Pancreas (tissue), 10 donors: ENCODE results near the gene TMEM109. TPM values are rescaled to one million over a fixed set of nuclear protein-coding genes. Genes with fewer than 3 reads are reported as not detected.

ENCODE experiments used
- ATAC-seq, 4 donors: fragments of 200-7000 bp; cut with Tn5 transposase; one replicate each; pipeline versions ENCODE4 v1.8.0 to v1.9.1; 2020; ENCODE audit warnings: mild to moderate bottlenecking in 4 of 4, moderate library complexity in 4 of 4
- DNase-seq, 6 donors: peaks; one replicate each; pipeline ENCODE4 v3.0.0-alpha.2; 2020
- FAIRE-seq: peaks from 2 replicates; lab custom pipeline; 2012; peaks lifted over from hg19 to GRCh38; lab: Jason Lieb, UNC
- H3K27ac ChIP-seq, 4 donors: fragments of 200-600 bp; sonication (generic); 1 replicate in 3 of 4; 2 replicates in 1 of 4; pipeline versions ENCODE4 v1.5.0 to v1.8.0; 2020
- H3K27me3 ChIP-seq, 4 donors: fragments of 200-600 bp; one replicate each; pipeline ENCODE4 v1.8.0; 2021
- H3K36me3 ChIP-seq, 3 donors: fragments of 200-600 bp; sonication (generic) in 1 of 3; one replicate each; pipeline versions ENCODE4 v1.5.0 to v1.8.0; 2020 to 2021
- H3K4me1 ChIP-seq, 3 donors: fragments of 200-600 bp; one replicate each; pipeline ENCODE4 v1.8.0; 2021
- H3K4me3 ChIP-seq, 4 donors: fragments of 200-600 bp; sonication (generic) in 2 of 4; one replicate each; pipeline versions ENCODE4 v1.5.0 to v1.8.0; 2020 to 2021
- H3K9me3 ChIP-seq, 4 donors: fragments of 200-600 bp; one replicate each; pipeline ENCODE4 v1.8.0; 2021
- WGBS, 2 donors: extraction: QIAGEN DNeasy Blood & Tissue Kit; methylation state at CpG; one replicate each; pipeline ENCODE4 v1.1.7; 2013; 5-methylcytosine and 5-hydroxymethylcytosine counted together
- intact Hi-C, 3 donors: fragments of 100-400 bp; cut with DNase I; formaldehyde crosslinking; loops; one replicate each; pipeline versions ENCODE4 v1.11.1 to v1.14.2; 2022
- polyA plus RNA-seq, 2 donors: library from polyadenylated mRNA; stranded (reverse); fragments of 200-250 nt; gene quantifications; one replicate each; pipeline ENCODE4 v1.2.3, GENCODE V29; 2013
- total RNA-seq, 6 donors: library from RNA; stranded (reverse); fragmentation: NEBNext Ultra II Directional in 4 of 6; extraction: Animal tissue kit (Norgen Biotek cat#: 25700) in 4 of 6; gene quantifications; one replicate each; pipeline versions ENCODE4 v1.2.1 to v1.2.4, GENCODE V29; 2021 to 2023
- TF ChIP-seq, protein P1 (sequence below), 4 donors: fragments of 200-600 bp; sonication (generic) in 3 of 4; IDR thresholded peaks; one replicate each; pipeline versions ENCODE4 v1.5.0 to v1.8.0; 2021; ENCODE audit warnings: antibody characterized with exemption in 4 of 4
- donor health status: healthy with polysubstance abuse.
- donor health status: DM: no; HTN: no; CAD: no; lungs with moderate emphysema.
- donor health status: DM: no; HTN: no; CAD: no.
- donor health status: control.
- donor health status: control.
- donor health status: Bipolar disorder and iron deficiency.
- donor health status: DM: yes; HTN: yes; CAD: no.
- donor health status: DM: no; HTN: no; CAD: no.
- donor health status: DM: no; HTN: no; CAD: no.
- donor health status: DM: yes; HTN: yes; CAD: no.

Gene TMEM109
- total and polyA plus RNA-seq, 8 donors: 28.2 to 53.0 (median 40.0) TPM

GRCh38 chr11:60937144-60937527, 23.2 kb downstream of the TMEM109 start:
- WGBS, 2 donors: 77 to 80% methylated on average over 12 of the region's 12 CpGs
- FAIRE-seq (no peak), ATAC-seq (no peak)

DNA sequence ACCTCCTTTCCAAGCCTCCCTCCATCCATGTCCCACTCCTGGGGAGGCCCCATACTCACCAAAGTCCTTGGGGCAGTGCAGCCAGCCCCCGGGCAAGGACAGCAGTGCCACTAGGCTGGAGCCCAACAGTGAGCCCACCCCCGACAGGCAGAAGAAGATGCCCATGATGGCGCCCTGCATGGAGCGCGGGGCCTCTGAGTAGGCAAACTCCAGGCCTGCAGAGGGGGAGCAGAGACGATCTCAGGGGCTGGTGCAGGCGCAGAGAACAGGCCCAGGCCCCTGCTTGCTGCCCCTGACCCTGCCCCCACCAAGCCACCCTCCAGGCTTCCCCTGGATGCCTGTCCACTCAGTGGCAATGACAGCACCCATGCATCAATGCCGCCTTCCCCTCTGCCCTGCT, 23.9 kb downstream of the TMEM109 start:
- H3K27ac ChIP-seq: no peak overlapping the region
- TF ChIP-seq, protein P1, sequence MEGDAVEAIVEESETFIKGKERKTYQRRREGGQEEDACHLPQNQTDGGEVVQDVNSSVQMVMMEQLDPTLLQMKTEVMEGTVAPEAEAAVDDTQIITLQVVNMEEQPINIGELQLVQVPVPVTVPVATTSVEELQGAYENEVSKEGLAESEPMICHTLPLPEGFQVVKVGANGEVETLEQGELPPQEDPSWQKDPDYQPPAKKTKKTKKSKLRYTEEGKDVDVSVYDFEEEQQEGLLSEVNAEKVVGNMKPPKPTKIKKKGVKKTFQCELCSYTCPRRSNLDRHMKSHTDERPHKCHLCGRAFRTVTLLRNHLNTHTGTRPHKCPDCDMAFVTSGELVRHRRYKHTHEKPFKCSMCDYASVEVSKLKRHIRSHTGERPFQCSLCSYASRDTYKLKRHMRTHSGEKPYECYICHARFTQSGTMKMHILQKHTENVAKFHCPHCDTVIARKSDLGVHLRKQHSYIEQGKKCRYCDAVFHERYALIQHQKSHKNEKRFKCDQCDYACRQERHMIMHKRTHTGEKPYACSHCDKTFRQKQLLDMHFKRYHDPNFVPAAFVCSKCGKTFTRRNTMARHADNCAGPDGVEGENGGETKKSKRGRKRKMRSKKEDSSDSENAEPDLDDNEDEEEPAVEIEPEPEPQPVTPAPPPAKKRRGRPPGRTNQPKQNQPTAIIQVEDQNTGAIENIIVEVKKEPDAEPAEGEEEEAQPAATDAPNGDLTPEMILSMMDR (IDR thresholded peaks at IDR 0.05): no peak
- no peaks in the 10 kb centered on the region for H3K27me3 ChIP-seq
- no peaks in the 10 kb centered on the region for H3K9me3 ChIP-seq
- DNase-seq (peak in 1 of 6 donors; percentile 50), ATAC-seq (no peak), FAIRE-seq (no peak)
- H3K4me3 ChIP-seq: no peak overlapping the region
- peaks cover 0 to 3% (median 3%) of the 10 kb centered on the region in 3 donors for H3K4me1 ChIP-seq
- H3K36me3 ChIP-seq: no peaks in the 10 kb centered on the region
- WGBS, 2 donors: 91 to 97% methylated on average over 8 of the region's 8 CpGs
- intact Hi-C loops: no loop called here

More at GRCh38 chr11:60937144-60937527, 23.2 kb downstream of the TMEM109 start:
- intact Hi-C loops: no loop called here
- peaks cover 0 to 3% (median 3%) of the 10 kb centered on the region in 3 donors for H3K4me1 ChIP-seq
- DNase-seq: no peak
- no peaks in the 10 kb centered on the region for H3K36me3 ChIP-seq
- TF ChIP-seq, protein P1 (IDR thresholded peaks at IDR 0.05): no peak
- H3K9me3 ChIP-seq: no peaks in the 10 kb centered on the region
- H3K27ac ChIP-seq: no peak overlapping the region
- no peak overlapping the region for H3K4me3 ChIP-seq
- H3K27me3 ChIP-seq: no peaks in the 10 kb centered on the region

DNA sequence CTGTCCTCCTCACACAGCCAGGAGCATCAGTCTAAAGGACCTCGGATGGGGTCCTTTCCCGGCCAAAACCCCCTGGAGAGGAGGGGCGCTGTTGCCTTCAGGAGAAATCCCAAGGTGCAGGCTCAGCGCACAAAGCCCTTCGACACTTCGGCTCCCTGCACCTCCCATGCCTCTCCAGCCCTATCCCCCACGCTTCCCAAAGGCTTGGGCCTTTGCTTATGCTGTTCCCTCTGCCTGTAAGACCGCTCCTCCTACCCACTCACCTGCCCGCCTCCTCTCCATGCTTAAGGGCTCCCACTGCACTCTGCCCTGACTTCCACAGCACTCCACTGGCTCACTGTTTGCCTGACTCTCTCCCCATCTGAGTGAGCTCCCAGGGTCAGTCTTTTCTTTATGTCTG, 24.5 kb downstream of the TMEM109 start:
- DNase-seq (no peak), FAIRE-seq (no peak), ATAC-seq (no peak)
- TF ChIP-seq, protein P1 (IDR thresholded peaks at IDR 0.05): no peak
- Histone ChIP-seq H3K27me3 (no peaks in the 10 kb centered on the region), H3K4me3 (no peak overlapping the region), H3K36me3 (no peaks in the 10 kb centered on the region), H3K4me1 (peaks cover 0 to 3% (median 3%) of the 10 kb centered on the region in 3 donors), H3K27ac (no peak overlapping the region), H3K9me3 (no peaks in the 10 kb centered on the region)
- intact Hi-C loops: no loop called here
- WGBS, 2 donors: 83 to 87% methylated on average over 9 of the region's 9 CpGs

DNA sequence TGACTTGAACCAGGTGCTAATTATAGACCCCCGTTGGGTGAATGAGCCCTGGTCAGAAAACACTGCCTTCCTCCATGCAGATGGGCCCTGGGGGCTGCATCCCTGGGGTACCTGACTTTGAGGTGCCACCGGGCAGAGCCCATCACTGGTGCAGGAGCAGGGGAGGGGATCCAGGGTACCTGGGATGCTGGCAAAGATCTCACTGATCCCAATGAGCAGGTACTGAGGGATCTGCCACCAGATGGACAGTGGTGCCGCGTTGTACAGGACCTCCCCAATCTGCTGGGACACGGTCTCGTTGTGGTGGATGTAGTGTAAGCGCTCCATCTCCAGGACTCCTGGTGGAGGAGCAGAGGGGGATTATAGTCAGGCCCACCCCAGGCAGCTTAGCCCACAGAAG, 25.3 kb downstream of the TMEM109 start:
- no peak for DNase-seq
- Histone ChIP-seq H3K4me3 (no peak overlapping the region), H3K27ac (no peak overlapping the region), H3K36me3 (no peaks in the 10 kb centered on the region), H3K9me3 (no peaks in the 10 kb centered on the region), H3K4me1 (peaks cover 0 to 3% (median 3%) of the 10 kb centered on the region in 3 donors), H3K27me3 (no peaks in the 10 kb centered on the region)
- TF ChIP-seq, protein P1 (IDR thresholded peaks at IDR 0.05): no peak
- intact Hi-C loops: no loop called here
- FAIRE-seq: no peak
- 92 to 99% methylated on average over 7 of the region's 7 CpGs for WGBS, 2 donors
- no peak for ATAC-seq

DNA sequence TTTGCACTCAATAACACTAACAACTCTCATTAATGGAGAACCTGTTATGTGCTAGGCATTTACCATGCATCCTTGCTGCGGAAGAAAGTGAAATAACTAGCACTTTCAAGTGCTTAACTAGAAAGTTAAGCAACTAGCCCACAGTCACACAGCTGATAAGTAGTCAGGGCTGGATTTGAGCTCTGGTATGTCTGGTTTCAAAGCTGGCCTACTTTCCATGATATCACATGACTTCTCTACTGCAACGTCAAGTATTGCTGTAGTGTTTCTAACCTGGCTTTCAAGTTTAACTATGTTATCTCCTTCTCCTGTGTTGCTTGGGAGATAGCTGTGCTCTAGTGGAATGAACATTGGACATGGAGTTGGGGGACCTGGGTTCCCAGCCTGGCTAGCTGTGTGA, 25.9 kb downstream of the TMEM109 start:
- 46 to 51% methylated on average over 2 of the region's 2 CpGs for WGBS, 2 donors
- Histone ChIP-seq H3K27ac (no peak overlapping the region), H3K36me3 (no peaks in the 10 kb centered on the region), H3K27me3 (no peaks in the 10 kb centered on the region), H3K4me3 (no peak overlapping the region), H3K9me3 (no peaks in the 10 kb centered on the region), H3K4me1 (peaks cover 0 to 3% (median 3%) of the 10 kb centered on the region in 3 donors)
- no peak for DNase-seq
- TF ChIP-seq, protein P1 (IDR thresholded peaks at IDR 0.05): no peak
- intact Hi-C loops: no loop called here
- FAIRE-seq: no peak
- peak; percentile 40 to 59 (median 41) for ATAC-seq
